OCI-LY7 (cell line): ENCODE measurements around the gene MYCBPAP. TPM values are rescaled to one million over a fixed set of nuclear protein-coding genes. Genes with fewer than 3 reads are reported as not detected.

Experiments
- BruUV-seq: library from RNA; stranded (reverse); fragments of 400-500 nt; replicated peaks from 2 replicates; lab custom pipeline; 2021; lab: Mats Ljungman, UMichigan
- CTCF ChIA-PET: fragments of 300-600 bp; sonication (Branson Sonifier 250); formaldehyde crosslinking; loops from one replicate; lab custom pipeline; 2022; ENCODE audit warnings: antibody characterized with exemption; ENCODE audit not compliant: unreplicated experiment; lab: Charles Lee
- POLR2A ChIA-PET: fragments of 300-600 bp; sonication (Branson Sonifier 250); formaldehyde crosslinking; loops from one replicate; lab custom pipeline; 2022; ENCODE audit warnings: antibody characterized with exemption; lab: Charles Lee
- DNase-seq: peaks from one replicate; pipeline ENCODE4 v3.0.0-alpha.2; 2015; ENCODE audit warnings: low spot score
- H2AFZ ChIP-seq: fragments of 200-600 bp; sonication (generic), shearing (Covaris generic); 2 replicates; pipeline ENCODE4 v1.6.1; 2014; ENCODE audit warnings: mild to moderate bottlenecking, antibody characterized with exemption, low read length, moderate library complexity
- H3K27ac ChIP-seq: fragments of 200-600 bp; sonication (generic); 2 replicates; pipeline ENCODE4 v1.5.1; 2014; ENCODE audit warnings: mixed run types, low read depth, mild to moderate bottlenecking, moderate library complexity, low read length, inconsistent platforms; ENCODE audit not compliant: poor library complexity, severe bottlenecking
- H3K36me3 ChIP-seq: fragments of 200-600 bp; sonication (generic); 2 replicates; pipeline ENCODE4 v1.6.1; 2014; ENCODE audit warnings: mild to moderate bottlenecking, antibody characterized with exemption, low read length, moderate library complexity, mixed read lengths; ENCODE audit not compliant: insufficient read depth
- H3K4me1 ChIP-seq: fragments of 200-600 bp; sonication (generic); 2 replicates; pipeline ENCODE4 v1.5.1; 2014; ENCODE audit warnings: mild to moderate bottlenecking, low read length; ENCODE audit not compliant: insufficient read depth, poor library complexity, severe bottlenecking
- H3K4me2 ChIP-seq: fragments of 200-600 bp; sonication (generic); 2 replicates; pipeline ENCODE4 v1.6.1; 2014; ENCODE audit warnings: mild to moderate bottlenecking, low read length
- H3K4me3 ChIP-seq: fragments of 200-600 bp; sonication (generic); 2 replicates; pipeline ENCODE4 v1.5.1; 2014; ENCODE audit warnings: mild to moderate bottlenecking, low read depth, low read length; ENCODE audit not compliant: poor library complexity, severe bottlenecking
- H3K79me2 ChIP-seq: fragments of 200-600 bp; sonication (generic); 2 replicates; pipeline ENCODE4 v1.6.1; 2016; ENCODE audit warnings: low read depth, mild to moderate bottlenecking, low read length, moderate library complexity, mixed read lengths; ENCODE audit not compliant: insufficient read depth
- H3K9me2 ChIP-seq: fragments of 200-600 bp; sonication (generic); 2 replicates; pipeline ENCODE4 v1.6.1; 2016; ENCODE audit warnings: mild to moderate bottlenecking, low read length, mixed read lengths; ENCODE audit not compliant: insufficient read depth
- H3K9me3 ChIP-seq: fragments of 200-600 bp; sonication (generic); 2 replicates; pipeline ENCODE4 v1.6.1; 2014; ENCODE audit warnings: mild to moderate bottlenecking, mixed run types, low read length, mixed read lengths
- H4K20me1 ChIP-seq: fragments of 200-600 bp; sonication (generic); 2 replicates; pipeline ENCODE4 v1.6.1; 2014; ENCODE audit warnings: mild to moderate bottlenecking, antibody characterized with exemption, low read length, moderate library complexity, mixed read lengths; ENCODE audit not compliant: insufficient read depth
- EZH2phosphoT487 ChIP-seq: fragments of 200-600 bp; sonication (generic); IDR thresholded peaks from 2 replicates; pipeline ENCODE4 v1.6.1; 2018; ENCODE audit warnings: low read depth, borderline replicate concordance, mild to moderate bottlenecking, mixed run types, antibody characterized with exemption, low read length, moderate library complexity, mixed read lengths
- intact Hi-C: fragments of 100-400 bp; cut with micrococcal nuclease; formaldehyde crosslinking; loops from one replicate; pipeline ENCODE4 v1.10.0; 2022; ENCODE audit not compliant: unreplicated experiment
- total RNA-seq, 2 experiments: library from RNA; depleted of rRNA in 1 of 2; stranded (reverse); fragments of >200 nt in 1 of 2; shearing (Covaris generic) in 1 of 2; gene quantifications; 2 replicates each; pipeline ENCODE4 v1.2.3, GENCODE V29; 2014 to 2022
- TF ChIP-seq, protein P1 (sequence below): fragments of 200-600 bp; sonication (generic); conservative IDR thresholded peaks from 2 replicates; pipeline ENCODE4 v1.5.1; 2014; ENCODE audit warnings: mild to moderate bottlenecking, antibody characterized with exemption, low read length, moderate library complexity, mixed read lengths

The MYCBPAP gene
- total RNA-seq, 2 experiments from 2014 or later, result 5.0 to 6.8 TPM

GRCh38 chr17:50531428-50532025 lies 23.3 kb downstream of the MYCBPAP start:
- BruUV-seq, result no TSS peak
- POLR2A ChIA-PET, result no interaction called here
- no peak overlapping the region for H3K4me2 ChIP-seq

DNA sequence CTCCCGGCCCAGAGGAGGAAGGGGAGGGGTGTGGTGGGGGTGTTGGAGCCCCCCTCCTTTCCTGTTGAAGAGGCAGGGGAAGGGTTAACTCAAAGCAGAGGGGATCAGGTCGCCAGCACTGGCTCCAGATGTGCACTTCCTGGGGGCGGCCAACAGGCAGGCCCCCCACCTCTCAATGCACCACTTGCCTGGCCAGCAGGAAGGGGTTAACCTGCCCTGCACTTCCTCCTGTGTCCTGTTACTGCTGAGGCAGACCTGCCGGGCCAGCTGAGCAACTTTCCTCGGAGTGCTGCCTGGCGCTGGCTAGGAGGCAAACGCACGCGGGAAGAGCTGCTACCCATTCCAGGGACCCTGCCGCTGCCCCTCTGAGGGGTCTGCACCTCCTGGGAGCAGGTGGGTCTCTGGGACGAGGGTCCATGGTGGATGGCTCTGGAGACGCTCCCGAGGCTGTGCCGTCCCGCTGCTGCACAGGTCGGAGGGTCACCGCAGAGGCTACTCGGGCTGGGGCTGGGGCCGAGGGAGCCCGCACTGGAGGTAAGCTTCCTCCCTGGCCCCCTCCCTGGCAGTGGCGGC lies 24.3 kb downstream of the MYCBPAP start, which contains the start of gene EPN3:
Gene EPN3, plus strand, starts transcription at position 284 of the 573 bp plus-strand sequence. CDS start 3,822 bp downstream, outside the sequence.
- BruUV-seq, result no TSS peak
- H3K4me2 ChIP-seq, result no peak within 1 kb of the TSS
- H3K9me3 ChIP-seq, result no peaks in the 10 kb centered on the region
- H3K36me3 ChIP-seq, result no peaks in the 10 kb centered on the region
- no peaks in the 10 kb centered on the region for H3K79me2 ChIP-seq
- no peaks in the 10 kb centered on the region for H3K9me2 ChIP-seq
- H3K27ac ChIP-seq, result no peak within 1 kb of the TSS
- ChIA-PET POLR2A (no interaction called here), CTCF (no interaction called here)
- no peak for TF ChIP-seq EZH2phosphoT487
- TF ChIP-seq, protein P1, sequence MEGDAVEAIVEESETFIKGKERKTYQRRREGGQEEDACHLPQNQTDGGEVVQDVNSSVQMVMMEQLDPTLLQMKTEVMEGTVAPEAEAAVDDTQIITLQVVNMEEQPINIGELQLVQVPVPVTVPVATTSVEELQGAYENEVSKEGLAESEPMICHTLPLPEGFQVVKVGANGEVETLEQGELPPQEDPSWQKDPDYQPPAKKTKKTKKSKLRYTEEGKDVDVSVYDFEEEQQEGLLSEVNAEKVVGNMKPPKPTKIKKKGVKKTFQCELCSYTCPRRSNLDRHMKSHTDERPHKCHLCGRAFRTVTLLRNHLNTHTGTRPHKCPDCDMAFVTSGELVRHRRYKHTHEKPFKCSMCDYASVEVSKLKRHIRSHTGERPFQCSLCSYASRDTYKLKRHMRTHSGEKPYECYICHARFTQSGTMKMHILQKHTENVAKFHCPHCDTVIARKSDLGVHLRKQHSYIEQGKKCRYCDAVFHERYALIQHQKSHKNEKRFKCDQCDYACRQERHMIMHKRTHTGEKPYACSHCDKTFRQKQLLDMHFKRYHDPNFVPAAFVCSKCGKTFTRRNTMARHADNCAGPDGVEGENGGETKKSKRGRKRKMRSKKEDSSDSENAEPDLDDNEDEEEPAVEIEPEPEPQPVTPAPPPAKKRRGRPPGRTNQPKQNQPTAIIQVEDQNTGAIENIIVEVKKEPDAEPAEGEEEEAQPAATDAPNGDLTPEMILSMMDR, result no peak
- DNase-seq, result no peak
- no peaks in the 10 kb centered on the region for H3K4me1 ChIP-seq
- no peaks in the 10 kb centered on the region for H4K20me1 ChIP-seq
- no peak within 1 kb of the TSS for H2AFZ ChIP-seq
- intact Hi-C loops, result no loop called here
- no peak within 1 kb of the TSS for H3K4me3 ChIP-seq

More at GRCh38 chr17:50531428-50532025, 23.3 kb downstream of the MYCBPAP start:
- no peak for DNase-seq
- no peaks in the 10 kb centered on the region for H3K36me3 ChIP-seq
- H3K4me3 ChIP-seq, result no peak overlapping the region
- H4K20me1 ChIP-seq, result no peaks in the 10 kb centered on the region
- no peak overlapping the region for H3K27ac ChIP-seq
- H3K79me2 ChIP-seq, result no peaks in the 10 kb centered on the region
- H2AFZ ChIP-seq, result no peak overlapping the region
- CTCF ChIA-PET, result no interaction called here
- H3K9me3 ChIP-seq, result no peaks in the 10 kb centered on the region
- TF ChIP-seq EZH2phosphoT487, result no peak
- TF ChIP-seq, protein P1, result no peak
- H3K4me1 ChIP-seq, result no peaks in the 10 kb centered on the region
- intact Hi-C loops, result no loop called here
- H3K9me2 ChIP-seq, result no peaks in the 10 kb centered on the region

GRCh38 chr17:50533185-50533584 lies 24.9 kb downstream of the MYCBPAP start:
- no peaks in the 10 kb centered on the region for H3K9me2 ChIP-seq
- POLR2A ChIA-PET, result interaction anchor here (0.6 kb wide), 1 partner anchor 740 kb away, joined by 3 read pairs; no protein-coding TSS in a partner anchor
- CTCF ChIA-PET, result no interaction called here
- intact Hi-C loops, result no loop called here
- no peak overlapping the region for H3K4me3 ChIP-seq
- TF ChIP-seq, protein P1, result no peak
- TF ChIP-seq EZH2phosphoT487, result no peak
- no peak overlapping the region for H3K27ac ChIP-seq
- DNase-seq, result no peak
- H4K20me1 ChIP-seq, result no peaks in the 10 kb centered on the region
- no peaks in the 10 kb centered on the region for H3K9me3 ChIP-seq
- H3K79me2 ChIP-seq, result no peaks in the 10 kb centered on the region
- H3K4me1 ChIP-seq, result no peaks in the 10 kb centered on the region
- no peak overlapping the region for H2AFZ ChIP-seq
- no peak overlapping the region for H3K4me2 ChIP-seq
- no peaks in the 10 kb centered on the region for H3K36me3 ChIP-seq
- BruUV-seq, result no TSS peak
